Bronchial epithelial cell (primary cell): ENCODE data around the gene YWHAQ. TPM values are rescaled to one million over a fixed set of nuclear protein-coding genes. Genes with fewer than 3 reads are reported as not detected.
"Not testable (repeated sequence)": the region's sequence is repeated elsewhere in the genome, so short reads cannot be mapped to it uniquely, and the experiment has no call there.

ENCODE experiments used
- DNase-seq: peaks from one replicate; pipeline ENCODE4 v3.0.0-alpha.2; 2010; ENCODE audit warnings: low read depth
- FAIRE-seq: peaks from 2 replicates; lab custom pipeline; 2011; peaks lifted over from hg19 to GRCh38; lab: Jason Lieb, UNC
- H3K27me3 ChIP-seq: 2 replicates; pipeline ENCODE4 v1.5.1; 2011; ENCODE audit warnings: low read length; ENCODE audit not compliant: control insufficient read depth, insufficient read depth
- H3K36me3 ChIP-seq: 2 replicates; pipeline ENCODE4 v1.5.1; 2011; ENCODE audit warnings: low read length; ENCODE audit not compliant: control insufficient read depth, insufficient read depth
- H3K4me3 ChIP-seq: 2 replicates; pipeline ENCODE4 v1.5.1; 2011; ENCODE audit warnings: mild to moderate bottlenecking, low read depth, low read length, control low read depth
- total RNA-seq: library from RNA; depleted of rRNA; stranded (reverse); fragments of >200 nt; gene quantifications from 2 replicates; pipeline ENCODE4 v1.2.1, GENCODE V29; 2014
- TF ChIP-seq, protein P1 (sequence below): IDR thresholded peaks from 2 replicates; pipeline ENCODE4 v1.5.1; 2011; ENCODE audit warnings: mild to moderate bottlenecking, moderate library complexity, low read length, control low read depth, inconsistent platforms; ENCODE audit not compliant: insufficient read depth, severe bottlenecking

The YWHAQ gene
- total RNA-seq, 1 donor from 2014 or later = 176 TPM

GRCh38 chr2:9631553-9631819 is 689 bp upstream of the YWHAQ start:
- DNase-seq (no peak), FAIRE-seq (no peak)
- Histone ChIP-seq H3K4me3 (peak overlapping the region; percentile 90), H3K36me3 (peaks cover 2% of the 10 kb centered on the region), H3K27me3 (no peaks in the 10 kb centered on the region)
- TF ChIP-seq, protein P1, sequence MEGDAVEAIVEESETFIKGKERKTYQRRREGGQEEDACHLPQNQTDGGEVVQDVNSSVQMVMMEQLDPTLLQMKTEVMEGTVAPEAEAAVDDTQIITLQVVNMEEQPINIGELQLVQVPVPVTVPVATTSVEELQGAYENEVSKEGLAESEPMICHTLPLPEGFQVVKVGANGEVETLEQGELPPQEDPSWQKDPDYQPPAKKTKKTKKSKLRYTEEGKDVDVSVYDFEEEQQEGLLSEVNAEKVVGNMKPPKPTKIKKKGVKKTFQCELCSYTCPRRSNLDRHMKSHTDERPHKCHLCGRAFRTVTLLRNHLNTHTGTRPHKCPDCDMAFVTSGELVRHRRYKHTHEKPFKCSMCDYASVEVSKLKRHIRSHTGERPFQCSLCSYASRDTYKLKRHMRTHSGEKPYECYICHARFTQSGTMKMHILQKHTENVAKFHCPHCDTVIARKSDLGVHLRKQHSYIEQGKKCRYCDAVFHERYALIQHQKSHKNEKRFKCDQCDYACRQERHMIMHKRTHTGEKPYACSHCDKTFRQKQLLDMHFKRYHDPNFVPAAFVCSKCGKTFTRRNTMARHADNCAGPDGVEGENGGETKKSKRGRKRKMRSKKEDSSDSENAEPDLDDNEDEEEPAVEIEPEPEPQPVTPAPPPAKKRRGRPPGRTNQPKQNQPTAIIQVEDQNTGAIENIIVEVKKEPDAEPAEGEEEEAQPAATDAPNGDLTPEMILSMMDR = no peak

GRCh38 chr2:9630117-9630735 is 571 bp downstream of the YWHAQ start:
- FAIRE-seq (no peak), DNase-seq (peak; percentile 32)
- TF ChIP-seq, protein P1 = no peak
- Histone ChIP-seq H3K36me3 (peaks cover 2% of the 10 kb centered on the region), H3K4me3 (peak overlapping the region; percentile 90), H3K27me3 (no peaks in the 10 kb centered on the region)

- DNase-seq = peak; percentile 68
- Histone ChIP-seq H3K36me3 (peaks cover 2% of the 10 kb centered on the region), H3K4me3 (peak overlapping the region; percentile 90), H3K27me3 (no peaks in the 10 kb centered on the region)
- TF ChIP-seq, protein P1 = no peak
- no peak for FAIRE-seq
These were observed 1.3 kb downstream of the YWHAQ start for GRCh38 chr2:9629222-9630116.

GRCh38 chr2:9627310-9627709 is 3.5 kb downstream of the YWHAQ start:
- TF ChIP-seq, protein P1 = no peak
- H3K36me3 ChIP-seq = peaks cover 4% of the 10 kb centered on the region
- FAIRE-seq (no peak), DNase-seq (peak; percentile 55)
- H3K4me3 ChIP-seq = no peak overlapping the region
- no peaks in the 10 kb centered on the region for H3K27me3 ChIP-seq

DNA sequence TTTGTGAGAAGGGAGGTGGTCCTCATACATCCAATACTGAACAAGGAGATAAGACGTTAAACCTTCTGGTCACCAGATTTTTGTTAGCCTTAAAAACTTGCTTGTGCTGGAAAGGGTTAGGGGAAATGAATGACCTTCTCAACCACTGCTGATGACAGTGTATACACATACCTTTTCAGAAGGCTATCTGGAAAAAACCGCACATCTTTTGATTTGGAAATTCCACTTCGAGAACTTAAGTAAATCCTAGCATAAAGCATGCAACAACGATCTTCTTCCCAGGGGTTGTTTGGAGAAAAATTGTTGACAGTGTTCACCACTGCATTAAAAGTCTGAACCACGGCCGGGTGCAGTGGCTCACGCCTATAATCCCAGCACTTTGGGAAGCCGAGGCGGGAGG is 7.6 kb downstream of the YWHAQ start:
- no peak for FAIRE-seq
- Histone ChIP-seq H3K36me3 (peaks cover 6% of the 10 kb centered on the region), H3K27me3 (no peaks in the 10 kb centered on the region), H3K4me3 (no peak overlapping the region)
- no peak for DNase-seq
- TF ChIP-seq, protein P1 = no peak

- not testable (repeated sequence) for H3K27me3 ChIP-seq, H3K36me3 ChIP-seq, H3K4me3 ChIP-seq, FAIRE-seq, DNase-seq
These were observed 9.1 kb downstream of the YWHAQ start for GRCh38 chr2:9621655-9622054.
